Bronchial epithelial cell (primary cell): ENCODE measurements around the gene NALCN. TPM values are rescaled to one million over a fixed set of nuclear protein-coding genes. Genes with fewer than 3 reads are reported as not detected.

ENCODE experiments used
- DNase-seq: peaks from one replicate; pipeline ENCODE4 v3.0.0-alpha.2; 2010; ENCODE audit warnings: low read depth
- FAIRE-seq: peaks from 2 replicates; lab custom pipeline; 2011; peaks lifted over from hg19 to GRCh38; lab: Jason Lieb, UNC
- H3K27me3 ChIP-seq: 2 replicates; pipeline ENCODE4 v1.5.1; 2011; ENCODE audit warnings: low read length; ENCODE audit not compliant: control insufficient read depth, insufficient read depth
- H3K36me3 ChIP-seq: 2 replicates; pipeline ENCODE4 v1.5.1; 2011; ENCODE audit warnings: low read length; ENCODE audit not compliant: control insufficient read depth, insufficient read depth
- H3K4me3 ChIP-seq: 2 replicates; pipeline ENCODE4 v1.5.1; 2011; ENCODE audit warnings: mild to moderate bottlenecking, low read depth, low read length, control low read depth
- total RNA-seq: library from RNA; depleted of rRNA; stranded (reverse); fragments of >200 nt; gene quantifications from 2 replicates; pipeline ENCODE4 v1.2.1, GENCODE V29; 2014
- TF ChIP-seq, protein P1 (sequence below): IDR thresholded peaks from 2 replicates; pipeline ENCODE4 v1.5.1; 2011; ENCODE audit warnings: mild to moderate bottlenecking, moderate library complexity, low read length, control low read depth, inconsistent platforms; ENCODE audit not compliant: insufficient read depth, severe bottlenecking

The NALCN gene
- total RNA-seq, 1 donor from 2014 or later = 0.26 TPM

DNA sequence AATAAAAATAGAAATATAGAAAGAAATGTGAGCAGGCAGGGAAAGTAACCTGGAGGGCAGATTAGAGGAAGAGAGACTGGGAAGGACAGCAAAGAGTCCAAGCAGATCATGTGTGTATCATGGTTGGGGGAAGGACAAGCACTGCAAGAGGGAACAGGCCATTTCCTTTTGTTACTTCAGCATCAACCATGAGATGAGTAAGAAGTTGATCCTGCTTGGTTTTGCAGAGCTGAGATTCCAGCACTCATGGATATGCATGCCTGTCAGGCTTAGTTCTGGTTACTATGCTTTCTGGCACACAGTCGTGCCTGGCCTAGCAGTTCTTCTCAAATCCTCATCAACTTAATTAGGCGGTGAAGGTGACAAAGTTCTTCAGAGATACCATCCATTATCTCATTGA, 18.1 kb downstream of the NALCN start:
- TF ChIP-seq, protein P1, sequence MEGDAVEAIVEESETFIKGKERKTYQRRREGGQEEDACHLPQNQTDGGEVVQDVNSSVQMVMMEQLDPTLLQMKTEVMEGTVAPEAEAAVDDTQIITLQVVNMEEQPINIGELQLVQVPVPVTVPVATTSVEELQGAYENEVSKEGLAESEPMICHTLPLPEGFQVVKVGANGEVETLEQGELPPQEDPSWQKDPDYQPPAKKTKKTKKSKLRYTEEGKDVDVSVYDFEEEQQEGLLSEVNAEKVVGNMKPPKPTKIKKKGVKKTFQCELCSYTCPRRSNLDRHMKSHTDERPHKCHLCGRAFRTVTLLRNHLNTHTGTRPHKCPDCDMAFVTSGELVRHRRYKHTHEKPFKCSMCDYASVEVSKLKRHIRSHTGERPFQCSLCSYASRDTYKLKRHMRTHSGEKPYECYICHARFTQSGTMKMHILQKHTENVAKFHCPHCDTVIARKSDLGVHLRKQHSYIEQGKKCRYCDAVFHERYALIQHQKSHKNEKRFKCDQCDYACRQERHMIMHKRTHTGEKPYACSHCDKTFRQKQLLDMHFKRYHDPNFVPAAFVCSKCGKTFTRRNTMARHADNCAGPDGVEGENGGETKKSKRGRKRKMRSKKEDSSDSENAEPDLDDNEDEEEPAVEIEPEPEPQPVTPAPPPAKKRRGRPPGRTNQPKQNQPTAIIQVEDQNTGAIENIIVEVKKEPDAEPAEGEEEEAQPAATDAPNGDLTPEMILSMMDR = no peak
- H3K4me3 ChIP-seq = no peak overlapping the region
- DNase-seq = peak; percentile 45
- no peaks in the 10 kb centered on the region for H3K36me3 ChIP-seq
- FAIRE-seq = no peak
- no peaks in the 10 kb centered on the region for H3K27me3 ChIP-seq

DNA sequence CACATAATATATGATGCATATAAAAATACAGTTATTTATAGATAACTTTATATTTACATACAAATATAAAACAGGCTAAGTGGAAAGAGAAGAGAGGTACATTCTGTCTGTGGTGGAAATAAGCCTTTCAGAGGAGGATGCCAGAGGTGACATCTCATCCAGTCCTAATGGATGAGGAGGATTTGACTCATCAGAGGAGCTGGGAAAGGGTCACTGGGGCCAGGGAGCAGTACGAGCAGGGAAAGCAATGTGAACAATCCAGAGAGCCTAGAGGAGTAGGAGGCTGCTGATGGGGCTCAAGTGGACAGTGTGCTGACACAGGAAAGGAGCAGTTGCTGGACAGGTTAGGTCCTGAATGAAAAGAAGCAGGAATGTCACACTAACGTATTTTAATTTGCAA, 18.6 kb downstream of the NALCN start:
- H3K27me3 ChIP-seq = no peaks in the 10 kb centered on the region
- no peak overlapping the region for H3K4me3 ChIP-seq
- peak; percentile 77 for FAIRE-seq
- DNase-seq = peak; percentile 64
- H3K36me3 ChIP-seq = no peaks in the 10 kb centered on the region
- TF ChIP-seq, protein P1 = no peak

GRCh38 chr13:101394605-101395004, 21.7 kb downstream of the NALCN start:
- FAIRE-seq (no peak), DNase-seq (no peak)
- Histone ChIP-seq H3K4me3 (no peak overlapping the region), H3K36me3 (no peaks in the 10 kb centered on the region), H3K27me3 (no peaks in the 10 kb centered on the region)
- TF ChIP-seq, protein P1 = no peak

- no peak for DNase-seq
- TF ChIP-seq, protein P1 = no peak
- Histone ChIP-seq H3K4me3 (no peak overlapping the region), H3K27me3 (no peaks in the 10 kb centered on the region), H3K36me3 (no peaks in the 10 kb centered on the region)
- no peak for FAIRE-seq
These were observed 23.2 kb downstream of the NALCN start for GRCh38 chr13:101393140-101393539.

DNA sequence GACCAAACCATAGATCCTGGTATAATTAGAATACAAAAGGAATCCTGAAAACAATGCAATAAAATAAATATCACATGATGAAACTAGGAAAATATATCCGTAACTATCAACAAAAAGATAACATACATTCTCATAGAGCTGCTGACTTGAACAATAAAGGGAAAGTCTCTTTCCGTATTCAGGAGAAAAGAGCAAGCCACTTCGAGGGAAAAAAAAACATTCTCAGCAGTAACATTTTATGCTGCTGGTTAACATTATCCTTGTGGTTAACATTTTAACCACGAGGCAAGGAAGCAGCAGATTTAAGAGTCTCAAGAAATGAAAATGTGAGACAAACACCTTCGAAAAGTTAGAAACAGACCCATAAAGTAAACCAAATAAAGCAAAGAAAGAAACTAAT, 25.8 kb downstream of the NALCN start:
- TF ChIP-seq, protein P1 = no peak
- DNase-seq = no peak

GRCh38 chr13:101384929-101385328, 31.4 kb downstream of the NALCN start:
- TF ChIP-seq, protein P1 = no peak
- no peak for FAIRE-seq
- DNase-seq = no peak
- Histone ChIP-seq H3K4me3 (no peak overlapping the region), H3K27me3 (no peaks in the 10 kb centered on the region), H3K36me3 (no peaks in the 10 kb centered on the region)

More for the DNA sequence above, 25.8 kb downstream of the NALCN start:
- H3K36me3 ChIP-seq = no peaks in the 10 kb centered on the region
- H3K4me3 ChIP-seq = no peak overlapping the region
- no peaks in the 10 kb centered on the region for H3K27me3 ChIP-seq
- FAIRE-seq = no peak
